ENCODE measurements around the gene TIMP3. TPM values are rescaled to one million over a fixed set of nuclear protein-coding genes. Genes with fewer than 3 reads are reported as not detected.

Gene TIMP3
- total and polyA plus RNA-seq, 2 of the 4 experiments (the other 2 are of a cell fraction): 98.8 to 179 TPM

DNA sequence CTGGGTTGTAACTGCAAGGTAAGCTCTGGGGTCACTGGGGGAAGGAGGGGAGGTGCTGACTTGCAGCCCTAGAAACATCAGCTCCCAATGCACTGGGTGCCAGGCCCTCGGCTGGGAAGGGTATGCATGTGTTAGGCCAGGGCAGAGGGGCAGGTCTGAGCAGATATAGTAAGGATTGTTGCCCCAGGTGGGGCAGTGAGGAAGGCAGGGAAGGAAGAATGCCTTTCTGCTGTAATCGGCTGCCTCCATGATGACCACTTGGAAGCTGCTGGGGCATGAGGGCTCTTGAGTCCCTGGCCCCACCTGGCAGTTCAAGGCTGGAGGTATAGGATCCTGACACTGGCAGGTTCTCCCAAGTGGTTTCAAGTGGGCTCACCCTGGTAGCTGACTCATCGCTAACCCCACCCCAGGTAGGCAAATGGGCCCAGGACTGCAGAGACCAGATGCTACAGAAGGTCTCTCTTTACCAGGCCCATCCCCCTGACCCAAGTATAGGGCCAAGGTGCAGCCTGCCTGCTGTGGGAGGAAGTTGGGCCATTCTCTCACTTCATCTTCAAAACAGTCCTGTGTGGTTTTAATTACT, 56.7 kb downstream of the TIMP3 start:
- no peak overlapping the region for H3K4ac ChIP-seq (ENCODE audit: low read depth, low read length)
- H3K79me1 ChIP-seq (ENCODE audit: low read depth in 1 of 2, low read length in 2 of 2): peaks cover 0 to 27% of the 10 kb centered on the region in 2 experiments; a peak in 3 of 4 replicates
- TF ChIP-seq RAD21 (IDR thresholded peaks at IDR 0.05; ENCODE audit: low read length): no peak
- H2BK120ac ChIP-seq (ENCODE audit: low read depth, low read length): no peak overlapping the region
- intact Hi-C loops (cut with micrococcal nuclease): no loop called here
- H3K9me1 ChIP-seq (ENCODE audit: insufficient read depth, low read length): peaks cover 16% of the 10 kb centered on the region
- BruUV-seq (replicated peaks): no TSS peak
- H4K91ac ChIP-seq (ENCODE audit: insufficient read depth, low read depth, low read length): no peak overlapping the region
- no peak overlapping the region for H3K4me3 ChIP-seq (ENCODE audit: insufficient read depth, low read depth, low read length)
- H2AK5ac ChIP-seq (ENCODE audit: low read depth, low read length): no peak overlapping the region
- in situ Hi-C loops (cut with MboI; ENCODE audit: low sequenced_read_pairs): no loop called here
- H3K9me3 ChIP-seq (ENCODE audit: control insufficient read depth, insufficient read depth, low read length): no peaks in the 10 kb centered on the region
- no peak overlapping the region for H2BK20ac ChIP-seq (ENCODE audit: low read depth, low read length)
- ATAC-seq (ENCODE audit: low read depth): no peak
- ChIA-PET POLR2A (ENCODE audit: unreplicated experiment) (no interaction called here), CTCF (no interaction called here)
- no peak for DNase-seq
- WGBS, 2 experiments (ENCODE audit: extremely low coverage in 2 of 2, insufficient read length in 1 of 2): 100% methylated on average over 1 of the region's 3 CpGs; no CpG with 5 or more reads in 1 of the 2 experiments
- no peak overlapping the region for H3K56ac ChIP-seq (ENCODE audit: extremely low read depth, insufficient read depth, low read length)
- H2BK5ac ChIP-seq (ENCODE audit: low read depth, low read length, poor library complexity, severe bottlenecking): no peak overlapping the region
- no peak overlapping the region for H2BK15ac ChIP-seq (ENCODE audit: low read depth, low read length)
- H3K4me2 ChIP-seq (ENCODE audit: low read depth, low read length): no peak overlapping the region
- dilution Hi-C loops (cut with HindIII; ENCODE audit: low sequenced_read_pairs, unreplicated experiment): no loop called here
- H4K5ac ChIP-seq (ENCODE audit: low read depth, low read length): no peak overlapping the region
- no peak overlapping the region for H3K23ac ChIP-seq (ENCODE audit: low read depth, low read length)
- H3K9ac ChIP-seq (ENCODE audit: low read depth, low read length): no peak overlapping the region
- H3K4me1 ChIP-seq (ENCODE audit: control insufficient read depth, insufficient read depth, low read length): no peaks in the 10 kb centered on the region
- H3K27me3 ChIP-seq (ENCODE audit: control insufficient read depth, insufficient read depth, low read length): no peaks in the 10 kb centered on the region
- peaks cover 77% of the 10 kb centered on the region for H3K36me3 ChIP-seq (ENCODE audit: control insufficient read depth, insufficient read depth, low read length)
- no peak overlapping the region for H2AFZ ChIP-seq (replicated peaks; ENCODE audit: low read length, poor library complexity)
- H3K27ac ChIP-seq (ENCODE audit: insufficient read depth, low read length): no peak overlapping the region
- H4K20me1 ChIP-seq (ENCODE audit: insufficient read depth, low read length): peaks cover 36% of the 10 kb centered on the region; the same call in 1 of the 2 replicates
- H3K18ac ChIP-seq (ENCODE audit: low read depth, low read length): no peak overlapping the region
- H4K8ac ChIP-seq (ENCODE audit: low read depth in 2 of 2, low read length in 2 of 2): no peak overlapping the region
- H3K14ac ChIP-seq (replicated peaks; ENCODE audit: low read depth, low read length): no peak overlapping the region
- H2AK9ac ChIP-seq (replicated peaks; ENCODE audit: low read depth, low read length, poor library complexity): peak overlapping the region; percentile 42

Measured in IMR-90 (cell line).